Measurements from ENCODE around the gene RPUSD4. TPM values are rescaled to one million over a fixed set of nuclear protein-coding genes. Genes with fewer than 3 reads are reported as not detected.

Gene RPUSD4
- total RNA-seq, 2 experiments from 2014 or later = 29.1 to 36.2 TPM

Small RNA genes within 50 kb of the gene (small RNA-seq; reads per million reads assigned to genes)
- gene AP001893.2 (not detected), gene RN7SL351P (not detected), gene RNU4-86P (not detected)

Other genes starting within 250 kb of the RPUSD4 start
- 1.5 and 2.0 TPM in 2 replicates for gene CDON, start 148.8 kb downstream of the RPUSD4 start, total RNA-seq (2014; rRNA removed; shearing (Covaris generic))
- 1.1 and 2.5 TPM in 2 replicates for gene CDON, start 148.8 kb downstream of the RPUSD4 start, total RNA-seq (2022)
- gene FAM118B, start 132 bp upstream of the RPUSD4 start, total RNA-seq (2014; rRNA removed; shearing (Covaris generic)) = 9.9 and 11.5 TPM in 2 replicates
- gene FAM118B, start 132 bp upstream of the RPUSD4 start, total RNA-seq (2022) = 12.8 and 14.8 TPM in 2 replicates
- 56.5 and 62.9 TPM in 2 replicates for gene SRPRA, start 57.2 kb upstream of the RPUSD4 start, total RNA-seq (2014; rRNA removed; shearing (Covaris generic))
- gene SRPRA, start 57.2 kb upstream of the RPUSD4 start, total RNA-seq (2022) = 95.2 and 100 TPM in 2 replicates
- gene FOXRED1, start 57.5 kb upstream of the RPUSD4 start, total RNA-seq (2014; rRNA removed; shearing (Covaris generic)) = 30.4 and 42.5 TPM in 2 replicates
- gene FOXRED1, start 57.5 kb upstream of the RPUSD4 start, total RNA-seq (2022) = 62.4 and 65.7 TPM in 2 replicates
- gene TIRAP, start 71.4 kb upstream of the RPUSD4 start, total RNA-seq (2014; rRNA removed; shearing (Covaris generic)) = 3.4 TPM in 2 replicates
- gene TIRAP, start 71.4 kb upstream of the RPUSD4 start, total RNA-seq (2022) = 8.6 and 9.8 TPM in 2 replicates
- gene DCPS, start 92.4 kb upstream of the RPUSD4 start, total RNA-seq (2014; rRNA removed; shearing (Covaris generic)) = 24.2 and 30.4 TPM in 2 replicates
- 33.9 and 36.5 TPM in 2 replicates for gene DCPS, start 92.4 kb upstream of the RPUSD4 start, total RNA-seq (2022)
- gene ST3GAL4, start 144.0 kb upstream of the RPUSD4 start, total RNA-seq (2014; rRNA removed; shearing (Covaris generic)) = 10.0 and 14.3 TPM in 2 replicates
- gene ST3GAL4, start 144.0 kb upstream of the RPUSD4 start, total RNA-seq (2022) = 17.4 and 18.8 TPM in 2 replicates